WTC11 (cell line): ENCODE results near the gene DCLK1. TPM values are rescaled to one million over a fixed set of nuclear protein-coding genes. Genes with fewer than 3 reads are reported as not detected.

Experiments
- ATAC-seq: fragments of 200-7000 bp; cut with Tn5 transposase; 2 replicates; pipeline ENCODE4 v1.10.0; 2021; ENCODE audit warnings: mild to moderate bottlenecking, moderate library complexity
- CTCF ChIA-PET: fragments of 300-600 bp; sonication (Branson Sonifier 250); formaldehyde crosslinking; loops from one replicate; lab custom pipeline; 2021; ENCODE audit warnings: antibody characterized with exemption; lab: Charles Lee
- POLR2A ChIA-PET: fragments of 350-600 bp; sonication (Branson Sonifier 250); formaldehyde crosslinking; loops from one replicate; lab custom pipeline; 2021; ENCODE audit warnings: antibody characterized with exemption; lab: Charles Lee
- DNase-seq: peaks from one replicate; pipeline ENCODE4 v3.0.0; 2021; ENCODE audit warnings: low spot score
- H3K27ac Mint-ChIP-seq: 2 replicates; pipeline ENCODE4 v1.8.0; 2021; ENCODE audit warnings: mixed read lengths
- H3K27me3 Mint-ChIP-seq: 2 replicates; pipeline ENCODE4 v1.8.0; 2021; ENCODE audit warnings: low read depth, mild to moderate bottlenecking, moderate library complexity, mixed read lengths
- H3K36me3 Mint-ChIP-seq: 2 replicates; pipeline ENCODE4 v1.8.0; 2021; ENCODE audit warnings: mixed read lengths
- H3K4me1 Mint-ChIP-seq: 2 replicates; pipeline ENCODE4 v1.8.0; 2022; ENCODE audit warnings: mixed read lengths
- H3K4me3 Mint-ChIP-seq: 2 replicates; pipeline ENCODE4 v1.8.0; 2021; ENCODE audit warnings: mild to moderate bottlenecking, moderate library complexity, mixed read lengths
- H3K9me3 Mint-ChIP-seq: 2 replicates; pipeline ENCODE4 v1.8.0; 2021; ENCODE audit warnings: mixed read lengths
- AFF4 ChIP-seq: sonication (generic); formaldehyde crosslinking; IDR thresholded peaks from 2 replicates; pipeline ENCODE4 v1.8.1; 2023; ENCODE audit warnings: mild to moderate bottlenecking, missing genetic modification reagents, borderline replicate concordance
- ATF1 ChIP-seq: sonication (generic); formaldehyde crosslinking; IDR thresholded peaks from 2 replicates; pipeline ENCODE4 v1.8.1; 2023; ENCODE audit warnings: mild to moderate bottlenecking, moderate library complexity, missing genetic modification reagents
- CREM ChIP-seq: sonication (generic); formaldehyde crosslinking; IDR thresholded peaks from 2 replicates; pipeline ENCODE4 v1.8.1; 2022; ENCODE audit warnings: mild to moderate bottlenecking, missing genetic modification reagents, moderate library complexity
- ERG ChIP-seq: fragments of 250-450 bp; sonication (Bioruptor Pico); IDR thresholded peaks from 2 replicates; pipeline ENCODE4 v1.8.0; 2021; ENCODE audit warnings: mild to moderate bottlenecking
- FOXJ3 ChIP-seq: sonication (generic); formaldehyde crosslinking; IDR thresholded peaks from 2 replicates; pipeline ENCODE4 v1.9.0; 2021; ENCODE audit warnings: missing genetic modification reagents, mild to moderate bottlenecking, borderline replicate concordance
- FOXP4 ChIP-seq: sonication (generic); formaldehyde crosslinking; IDR thresholded peaks from 2 replicates; pipeline ENCODE4 v1.8.0; 2022; ENCODE audit warnings: mild to moderate bottlenecking, missing genetic modification reagents
- MAX ChIP-seq: sonication (generic); formaldehyde crosslinking; IDR thresholded peaks from 2 replicates; pipeline ENCODE4 v1.8.0; 2022; ENCODE audit warnings: mild to moderate bottlenecking, missing genetic modification reagents
- MLX ChIP-seq: sonication (generic); formaldehyde crosslinking; IDR thresholded peaks from 2 replicates; pipeline ENCODE4 v1.8.1; 2023; ENCODE audit warnings: mild to moderate bottlenecking, missing genetic modification reagents, moderate library complexity
- NR2C2 ChIP-seq: sonication (generic); formaldehyde crosslinking; IDR thresholded peaks from 2 replicates; pipeline ENCODE4 v1.8.0; 2022; ENCODE audit warnings: mild to moderate bottlenecking, missing genetic modification reagents
- PREB ChIP-seq: sonication (generic); formaldehyde crosslinking; IDR thresholded peaks from 2 replicates; pipeline ENCODE4 v1.8.1; 2022; ENCODE audit warnings: mild to moderate bottlenecking, missing genetic modification reagents, moderate library complexity, borderline replicate concordance
- SP1 ChIP-seq: sonication (generic); formaldehyde crosslinking; conservative IDR thresholded peaks from 2 replicates; pipeline ENCODE4 v1.8.1; 2022; ENCODE audit warnings: missing genetic modification reagents
- ZMAT4 ChIP-seq: fragments of 250-450 bp; sonication (Bioruptor Pico); IDR thresholded peaks from 2 replicates; pipeline ENCODE4 v1.9.0; 2021; ENCODE audit warnings: mild to moderate bottlenecking
- ZNF425 ChIP-seq: fragments of 250-450 bp; sonication (Bioruptor Pico); conservative IDR thresholded peaks from 2 replicates; pipeline ENCODE4 v1.9.0; 2021; ENCODE audit warnings: mild to moderate bottlenecking
- total RNA-seq: library from RNA; stranded (reverse); gene quantifications from 3 replicates; pipeline ENCODE4 v1.2.3, GENCODE V29; 2021

The DCLK1 gene
- total RNA-seq, 1 experiment from 2014 or later = 18.5 TPM

GRCh38 chr13:36146511-36147269, 15.5 kb upstream of the DCLK1 start (continued):
- TF ChIP-seq AFF4 (CRISPR knock-in tag) = no peak

GRCh38 chr13:36143738-36144137, 12.6 kb upstream of the DCLK1 start:
- H3K9me3 Mint-ChIP-seq = peaks cover 13% of the 10 kb centered on the region
- no peak for ATAC-seq
- peaks cover 5% of the 10 kb centered on the region for H3K4me1 Mint-ChIP-seq
- H3K27ac Mint-ChIP-seq = no peak overlapping the region
- no peaks in the 10 kb centered on the region for H3K27me3 Mint-ChIP-seq
- no peak overlapping the region for H3K4me3 Mint-ChIP-seq
- no peak for DNase-seq
- ChIA-PET CTCF (no interaction called here), POLR2A (no interaction called here)
- no peak for TF ChIP-seq NR2C2 (CRISPR knock-in tag)
- TF ChIP-seq MAX (CRISPR knock-in tag) = no peak
- TF ChIP-seq ZMAT4 = no peak
- no peak for TF ChIP-seq FOXP4 (CRISPR knock-in tag)
- no peak for TF ChIP-seq MLX (CRISPR knock-in tag)
- TF ChIP-seq SP1 (CRISPR knock-in tag) = no peak
- peaks cover 2% of the 10 kb centered on the region; the same call in 1 of the 2 replicates for H3K36me3 Mint-ChIP-seq

- H3K4me3 Mint-ChIP-seq = no peak overlapping the region
- no peak overlapping the region for H3K27ac Mint-ChIP-seq
- H3K4me1 Mint-ChIP-seq = peaks cover 5% of the 10 kb centered on the region
- TF ChIP-seq PREB (CRISPR knock-in tag) (no peak), CREM (CRISPR knock-in tag) (no peak), ZNF425 (CRISPR knock-in tag) (no peak), FOXJ3 (no peak), ATF1 (CRISPR knock-in tag) (no peak), ERG (CRISPR knock-in tag) (no peak)
- H3K9me3 Mint-ChIP-seq = peaks cover 13% of the 10 kb centered on the region
- ATAC-seq = peak; percentile 58
- POLR2A ChIA-PET = no interaction called here
- CTCF ChIA-PET = no interaction called here
- no peaks in the 10 kb centered on the region for H3K27me3 Mint-ChIP-seq
- no peak for DNase-seq
- H3K36me3 Mint-ChIP-seq = peaks cover 2% of the 10 kb centered on the region; the same call in 1 of the 2 replicates
Observed at GRCh38 chr13:36142735-36143134, 11.6 kb upstream of the DCLK1 start.
